ENCODE data around the gene TIAM2.

TIAM2 gene

DNA sequence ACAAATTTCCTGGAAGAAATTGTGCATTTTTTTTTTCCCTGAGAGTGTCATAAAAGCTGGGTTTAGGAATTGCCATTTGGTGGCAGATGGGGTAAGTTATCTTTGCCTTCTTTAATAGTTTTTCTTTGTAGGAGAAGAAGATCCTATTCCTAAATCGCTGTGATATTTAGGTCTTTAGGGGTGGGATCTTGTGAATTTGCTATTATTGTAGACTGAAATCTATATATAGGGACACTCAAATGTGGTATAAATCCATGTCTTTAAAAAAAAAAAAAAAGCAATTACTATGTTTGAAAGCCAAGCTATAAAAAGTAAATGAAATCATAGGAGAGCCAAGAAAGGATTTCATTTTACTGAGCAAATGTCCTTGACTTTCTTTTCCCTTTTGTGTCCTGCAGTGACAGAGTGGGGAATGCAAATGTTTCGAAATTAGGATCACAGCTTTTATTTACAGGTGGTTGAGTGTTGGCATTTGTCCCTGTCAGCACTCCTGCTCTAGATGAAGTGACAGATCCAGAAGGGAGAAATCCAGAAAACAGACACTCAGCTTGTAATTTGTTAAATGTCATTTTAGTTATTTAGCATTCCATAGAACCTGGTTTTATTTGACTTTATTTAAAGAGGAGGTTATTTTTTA, 29.4 kb downstream of the TIAM2 start:
- DNase-seq (ENCODE audit: low read depth in 2 of 2) = no peak

DNA sequence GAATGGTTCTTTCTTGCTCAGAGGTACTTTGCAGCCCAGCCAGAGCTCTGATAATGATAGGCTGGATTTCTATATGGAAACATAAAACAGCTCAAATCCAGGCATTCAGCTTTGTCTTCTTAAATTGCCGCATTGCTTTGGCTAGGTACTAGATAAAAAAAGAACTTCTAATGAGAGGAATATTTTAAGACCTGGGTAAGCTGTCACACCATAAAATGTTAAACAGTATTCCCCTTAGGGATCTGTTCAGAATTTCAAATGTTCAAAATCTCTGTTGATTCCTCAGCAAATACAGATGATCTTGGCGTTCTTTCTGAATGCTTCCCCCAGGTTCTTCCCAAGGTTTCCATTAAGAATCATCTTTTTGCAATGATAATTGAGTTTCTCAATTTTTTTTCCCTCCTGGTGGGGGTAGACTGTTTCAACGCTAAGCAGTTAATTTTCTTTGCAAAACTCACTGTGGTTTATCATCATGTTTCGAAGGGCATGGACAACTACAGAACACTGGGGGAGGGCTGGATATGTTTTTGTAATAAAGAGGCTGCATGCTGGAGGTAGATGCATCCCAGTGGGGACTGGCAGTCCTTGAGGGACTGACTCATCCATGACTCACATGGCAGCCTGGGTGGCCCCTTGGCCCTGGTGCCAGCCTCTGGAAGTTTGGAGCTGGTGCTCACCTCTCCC, 31.0 kb downstream of the TIAM2 start:
- DNase-seq (ENCODE audit: low read depth in 2 of 2) = no peak

DNA sequence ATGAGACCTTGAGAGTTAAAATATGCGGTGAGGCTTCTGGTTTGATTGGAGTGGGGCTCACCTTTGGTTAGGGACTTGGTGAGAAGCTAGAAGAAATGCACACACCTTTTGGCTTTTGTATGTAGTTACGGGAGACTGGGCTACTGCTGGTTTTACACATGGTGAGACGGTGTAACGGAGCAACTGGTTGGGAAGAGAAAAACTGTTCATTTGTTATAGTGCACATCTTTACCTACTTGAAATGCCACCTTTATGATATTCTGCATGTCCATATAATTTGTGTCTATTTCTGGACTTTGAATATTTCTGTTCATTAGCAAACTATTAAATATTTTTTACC, 31.6 kb downstream of the TIAM2 start:
- no peak for DNase-seq (ENCODE audit: low read depth in 2 of 2)

DNA sequence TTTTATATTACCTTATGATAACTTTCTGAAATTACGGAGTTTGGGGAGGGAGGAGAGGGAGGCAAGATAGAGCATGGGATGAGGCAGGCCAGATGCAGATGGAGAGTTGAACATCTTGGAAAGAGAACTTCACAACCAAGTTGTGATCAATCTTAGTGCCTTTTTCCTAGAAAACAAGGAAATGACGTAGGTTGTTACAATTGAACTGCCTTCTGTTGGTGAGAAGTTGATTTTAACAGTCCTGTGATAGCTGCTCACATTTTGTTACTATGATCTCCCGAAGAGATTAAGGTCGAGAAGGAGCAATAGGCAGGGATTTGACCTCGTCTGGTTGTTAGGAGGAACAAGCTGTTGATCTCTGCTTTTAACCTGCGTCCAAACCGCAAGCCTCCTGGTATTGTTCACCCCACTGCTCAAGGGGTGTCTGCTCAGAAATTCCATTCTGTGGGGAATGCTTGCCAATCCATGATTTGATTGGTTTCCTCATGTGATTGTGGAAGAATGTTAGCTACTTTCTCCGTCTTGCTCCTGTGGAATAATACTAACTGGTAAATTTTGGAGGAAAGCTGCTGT, 35.1 kb downstream of the TIAM2 start:
- DNase-seq (ENCODE audit: low read depth in 2 of 2) = no peak

DNA sequence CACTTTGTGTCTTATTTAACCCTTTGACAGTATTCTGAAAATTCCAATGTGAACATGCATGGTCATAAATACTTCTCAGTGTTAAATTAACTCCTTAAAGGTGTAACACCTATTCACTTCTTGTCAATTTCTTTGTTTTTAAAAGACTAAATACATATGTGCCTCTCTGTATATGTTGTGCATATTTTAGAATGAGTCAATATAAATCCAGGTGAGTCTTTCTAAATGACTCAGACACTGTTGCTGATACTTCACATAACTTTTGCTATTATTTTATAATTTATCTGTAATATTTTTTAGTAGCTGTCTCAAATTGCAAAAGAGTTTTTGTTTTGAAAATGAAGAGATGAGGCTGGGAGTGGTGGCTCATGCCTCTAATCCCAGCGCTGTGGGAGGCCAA, 36.0 kb downstream of the TIAM2 start:
- DNase-seq (ENCODE audit: low read depth in 2 of 2) = no peak

DNA sequence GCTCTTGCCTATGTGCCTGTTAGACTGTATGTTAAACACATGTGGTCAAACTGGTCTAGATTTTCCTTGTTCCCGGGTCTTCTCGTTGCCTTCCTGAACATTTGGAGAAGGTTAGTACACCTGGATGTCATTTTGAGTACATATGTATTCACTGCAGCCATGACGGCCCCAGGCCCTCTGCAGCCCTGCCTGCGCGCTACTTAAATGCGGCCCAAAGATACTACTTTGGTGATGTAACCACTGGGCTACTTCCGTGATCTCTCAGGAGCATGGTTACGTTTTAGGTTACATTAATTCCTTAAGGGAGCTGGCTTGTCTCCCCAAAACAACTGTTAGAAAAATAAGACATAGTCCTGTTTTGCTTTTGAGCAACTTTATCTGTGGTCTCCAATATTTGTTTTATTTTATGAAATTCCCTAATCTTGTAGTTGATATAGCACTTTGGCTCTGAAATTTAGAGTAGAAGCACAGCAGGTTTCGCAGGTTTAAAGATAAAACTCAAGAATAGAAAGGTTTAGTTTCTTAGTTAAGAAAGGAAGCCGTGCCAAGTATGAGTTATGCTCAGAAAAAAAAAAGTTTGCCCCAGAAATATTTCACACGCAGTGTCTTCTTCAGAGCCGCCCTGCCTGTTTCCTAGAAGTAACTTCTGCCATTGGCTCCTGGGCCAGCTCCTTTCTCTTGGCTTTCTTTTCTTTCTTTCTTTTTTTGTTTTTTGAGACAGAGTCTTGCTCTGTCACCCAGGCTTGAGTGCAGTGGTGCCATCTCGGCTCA, 38.1 kb downstream of the TIAM2 start:
- DNase-seq (ENCODE audit: low read depth in 2 of 2) = no peak

DNA sequence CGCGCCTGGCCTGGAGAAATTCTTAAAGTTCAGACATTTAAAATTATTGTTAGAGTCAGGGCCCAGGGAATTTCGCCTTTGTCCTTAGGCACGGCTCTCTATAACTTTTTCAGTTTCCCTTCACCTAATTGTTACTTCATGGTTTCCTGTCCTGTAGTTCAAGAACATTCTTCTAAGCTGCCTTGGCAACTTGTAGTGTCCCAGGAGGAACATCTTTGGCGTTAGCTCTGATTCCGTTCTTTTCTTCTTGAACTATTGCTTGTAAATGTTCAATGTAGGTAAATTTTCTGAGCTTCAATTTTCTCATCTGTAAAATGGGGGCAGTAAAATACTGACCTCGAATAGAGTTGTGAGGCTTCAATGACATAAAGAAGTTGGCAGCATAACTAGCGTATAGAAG, 41.8 kb downstream of the TIAM2 start:
- no peak for DNase-seq (ENCODE audit: low read depth in 2 of 2)

DNA sequence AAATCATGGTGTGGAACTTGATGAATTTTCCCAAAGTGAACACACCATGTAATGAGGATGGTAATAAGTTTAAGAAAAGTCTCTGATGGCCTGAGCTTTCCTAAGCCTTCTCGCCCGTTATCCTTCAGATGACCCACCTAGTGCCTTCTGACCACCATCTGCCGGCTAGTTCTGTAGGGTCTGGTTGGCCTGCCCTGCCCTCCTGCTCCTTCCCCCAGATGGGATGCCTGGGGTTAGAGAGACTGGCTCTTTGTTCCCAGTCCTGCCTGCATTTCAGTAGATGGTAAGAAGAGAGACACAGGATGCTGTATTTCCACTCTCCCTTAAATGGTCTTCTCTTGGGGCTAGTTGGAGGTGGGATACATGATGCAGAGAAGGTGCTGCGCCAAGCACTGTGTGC, 43.0 kb downstream of the TIAM2 start:
- DNase-seq (ENCODE audit: low read depth in 2 of 2) = no peak

DNA sequence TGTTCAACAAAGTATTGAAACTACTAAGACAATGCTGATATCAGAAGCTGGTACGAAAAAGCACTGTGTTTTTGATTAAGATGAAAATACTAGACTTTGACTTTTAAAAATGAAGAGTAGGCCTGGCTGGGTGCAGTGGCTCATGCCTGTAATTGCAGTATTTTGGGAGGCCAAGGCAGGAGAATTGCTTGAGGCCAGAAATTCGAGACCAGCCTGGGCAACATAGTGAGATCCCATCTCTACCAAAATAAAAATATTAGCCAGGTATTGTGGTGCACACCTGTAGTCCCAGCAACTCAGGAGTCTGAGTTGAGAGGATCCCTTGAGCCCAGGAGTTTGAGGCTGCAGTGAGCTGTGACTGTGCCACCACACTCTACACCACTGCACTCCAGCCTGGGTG, 43.4 kb downstream of the TIAM2 start:
- no peak for DNase-seq (ENCODE audit: low read depth in 2 of 2)

DNA sequence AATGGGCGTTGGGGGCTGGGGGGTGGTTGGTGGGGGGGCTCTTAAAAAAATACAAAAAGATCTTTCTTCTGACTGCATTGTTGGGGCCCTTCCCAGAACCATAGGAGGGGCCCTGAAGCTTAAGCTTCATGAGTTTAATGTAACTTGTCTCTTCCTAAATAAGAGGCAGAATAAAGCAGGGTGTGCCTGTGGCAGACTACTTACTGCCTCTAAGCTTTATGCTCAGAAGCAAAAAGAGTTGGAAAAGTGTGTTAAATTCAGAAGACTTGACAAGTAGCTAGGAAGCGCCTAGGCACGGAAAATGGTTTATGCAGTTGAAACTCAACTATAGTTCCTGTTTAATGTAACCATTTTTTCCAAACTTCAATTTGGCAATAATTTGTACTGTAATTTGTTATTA, 44.5 kb downstream of the TIAM2 start:
- DNase-seq (ENCODE audit: low read depth in 2 of 2) = no peak

DNA sequence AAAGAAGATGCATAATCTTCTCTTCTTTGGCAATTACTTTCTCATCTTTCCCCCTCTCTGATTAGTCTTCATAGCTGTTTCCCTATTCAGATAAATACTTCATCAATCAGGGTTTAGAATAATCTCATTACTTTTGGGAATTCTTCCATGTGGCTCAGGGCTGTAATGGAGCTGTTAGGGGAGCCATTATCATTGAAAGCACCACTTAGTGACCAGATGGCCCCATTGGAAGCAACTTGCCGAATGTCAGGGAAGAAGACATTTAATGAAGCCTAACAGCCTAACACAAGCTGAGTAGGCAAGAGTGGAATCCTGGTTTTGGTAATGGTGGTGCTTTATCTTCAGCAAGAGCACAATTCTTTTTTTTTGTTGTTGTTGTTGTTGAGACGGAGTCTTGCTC, 45.0 kb downstream of the TIAM2 start:
- DNase-seq (ENCODE audit: low read depth in 2 of 2) = no peak

DNA sequence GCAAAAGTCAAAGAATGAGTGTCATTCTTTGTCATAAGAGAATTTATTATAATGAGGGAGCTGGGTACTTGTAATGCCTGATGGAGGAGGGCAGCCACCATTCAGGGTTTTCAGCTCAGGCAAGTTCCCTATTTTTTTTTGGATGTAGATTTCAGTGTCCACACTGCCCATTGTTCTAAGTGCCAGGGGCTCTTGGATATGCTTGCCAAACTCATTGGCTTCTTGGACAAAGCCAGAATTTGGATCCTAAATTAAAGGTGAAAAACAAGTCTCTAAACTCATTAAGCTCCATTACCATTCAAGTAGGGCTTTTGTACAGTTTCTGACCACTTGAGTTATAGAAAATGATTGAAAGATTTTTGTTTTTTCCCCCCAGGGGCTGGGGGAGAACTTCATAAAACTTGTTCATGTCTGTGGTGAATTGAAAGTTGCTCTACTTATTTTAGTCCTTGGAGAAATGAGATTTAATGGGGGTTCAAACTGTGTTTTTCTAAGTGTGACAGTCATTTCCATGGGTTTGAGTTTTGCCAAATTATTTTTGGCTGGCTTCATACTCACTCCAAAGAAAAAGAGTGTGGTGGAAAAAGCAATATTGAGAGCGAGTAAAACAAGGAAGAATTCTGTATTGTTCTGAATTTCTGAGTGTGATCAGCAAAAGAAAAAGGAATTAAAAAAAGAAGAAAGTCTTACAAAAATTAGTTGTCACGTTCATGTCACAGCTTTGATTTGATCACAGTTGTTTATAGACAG, 46.0 kb downstream of the TIAM2 start:
- no peak for DNase-seq (ENCODE audit: low read depth in 2 of 2)

DNA sequence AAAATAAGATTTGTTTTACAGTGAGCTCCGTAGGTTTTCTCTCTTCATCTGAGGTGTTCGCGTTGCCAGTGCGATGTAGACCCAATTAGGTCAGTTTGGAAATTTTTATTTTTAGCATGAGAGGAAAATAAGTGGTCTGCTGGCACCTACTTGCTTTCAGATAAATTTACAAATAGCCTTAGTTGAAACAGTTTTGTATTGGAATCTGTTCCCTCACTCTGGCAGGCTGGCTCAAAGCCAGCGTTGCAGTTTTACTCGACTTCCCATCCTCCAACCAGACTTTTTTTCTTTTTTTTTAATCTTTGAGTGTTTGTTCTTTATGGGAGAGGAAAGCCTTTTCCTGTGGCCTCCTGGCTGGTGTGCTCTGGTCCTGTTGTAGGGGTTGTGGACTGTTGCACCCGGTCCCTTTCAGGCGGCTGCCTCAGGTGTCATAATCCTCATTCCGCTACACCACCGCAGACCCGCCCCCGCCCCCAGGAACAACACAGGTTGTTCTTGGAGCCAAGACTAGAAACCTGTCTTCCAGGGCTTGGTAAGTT, 46.7 kb downstream of the TIAM2 start:
- DNase-seq (ENCODE audit: low read depth in 2 of 2) = no peak

DNA sequence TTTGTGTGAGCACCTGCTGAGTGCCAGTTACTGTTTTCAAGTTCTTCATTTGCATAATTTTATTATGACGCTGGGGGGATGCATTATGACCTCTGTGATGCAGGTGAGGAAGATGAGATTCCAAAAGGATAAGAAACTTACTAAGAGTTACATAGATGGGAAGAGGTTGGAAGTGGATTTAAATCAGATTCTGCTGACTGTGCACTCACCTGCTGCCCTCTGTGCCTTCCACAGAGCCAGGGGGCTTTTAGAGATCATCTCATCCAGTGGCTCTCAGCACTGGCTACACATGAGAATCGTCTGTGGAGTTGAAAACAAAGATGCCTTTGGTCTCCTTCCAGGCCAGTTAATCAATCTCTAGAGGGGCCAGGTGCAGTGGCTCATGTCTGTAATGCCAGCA, 47.9 kb downstream of the TIAM2 start:
- no peak for DNase-seq (ENCODE audit: low read depth in 2 of 2)

DNA sequence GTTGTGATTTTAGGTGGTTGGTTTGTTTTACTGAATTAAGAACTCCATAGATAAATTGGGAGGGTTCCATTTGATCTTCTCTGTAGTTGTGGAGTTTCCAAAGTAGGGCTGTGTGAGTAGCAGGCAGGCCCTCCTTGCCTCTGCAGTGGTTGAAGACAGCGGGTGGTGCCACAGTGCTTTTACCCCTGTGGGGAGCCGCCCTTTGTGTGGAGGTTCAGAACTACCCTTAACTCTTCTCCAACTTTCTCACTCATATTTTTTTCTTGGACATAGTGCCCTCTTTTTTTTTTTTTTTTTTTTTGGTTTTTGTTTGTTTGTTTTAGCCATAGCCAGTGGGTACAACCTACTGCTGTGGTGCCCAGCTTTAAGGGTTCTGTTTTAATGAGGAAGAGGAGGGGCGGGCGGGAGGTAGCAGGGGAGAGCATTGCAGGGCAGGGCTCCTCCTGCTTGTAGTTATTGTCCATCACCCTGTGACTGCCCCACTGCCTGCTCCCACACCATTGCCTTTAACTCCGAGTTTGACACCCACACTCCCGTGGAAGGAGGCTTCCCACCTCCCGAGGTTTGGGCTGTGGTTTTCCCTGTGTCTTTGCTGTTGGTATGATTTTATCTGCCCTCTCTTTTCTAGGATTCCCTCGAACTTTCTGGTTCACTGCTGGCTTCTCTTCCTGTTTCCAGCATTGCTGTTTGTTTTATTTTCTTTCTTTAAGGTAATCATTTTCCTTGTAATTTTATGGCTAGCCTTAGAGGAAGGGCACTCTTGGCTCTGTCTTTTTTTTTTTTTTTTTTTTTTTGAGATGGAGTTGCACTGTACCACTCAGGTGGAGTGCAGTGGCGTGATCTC, 50.7 kb downstream of the TIAM2 start:
- DNase-seq (ENCODE audit: low read depth in 2 of 2) = no peak

DNA sequence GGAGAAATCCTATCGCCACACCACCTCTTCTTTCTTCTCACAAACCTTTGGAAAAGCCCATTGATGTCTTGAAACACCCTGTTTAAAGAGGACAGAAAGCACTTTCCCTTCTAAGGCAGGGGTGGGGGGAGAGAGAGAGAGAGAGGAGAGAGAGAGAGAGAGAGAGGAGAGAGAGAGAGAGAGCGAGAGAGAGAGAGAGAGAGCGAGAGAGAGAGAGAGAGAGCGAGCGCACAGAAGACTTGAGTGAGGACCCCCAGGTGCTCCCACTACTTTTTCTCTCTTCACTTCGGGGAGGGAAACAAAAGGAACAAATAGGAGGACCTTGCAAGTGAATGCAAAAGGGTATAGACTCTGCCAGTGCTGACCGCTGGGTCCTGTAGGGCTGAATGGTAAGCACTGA, 52.4 kb downstream of the TIAM2 start:
- DNase-seq (ENCODE audit: low read depth in 2 of 2) = no peak

DNA sequence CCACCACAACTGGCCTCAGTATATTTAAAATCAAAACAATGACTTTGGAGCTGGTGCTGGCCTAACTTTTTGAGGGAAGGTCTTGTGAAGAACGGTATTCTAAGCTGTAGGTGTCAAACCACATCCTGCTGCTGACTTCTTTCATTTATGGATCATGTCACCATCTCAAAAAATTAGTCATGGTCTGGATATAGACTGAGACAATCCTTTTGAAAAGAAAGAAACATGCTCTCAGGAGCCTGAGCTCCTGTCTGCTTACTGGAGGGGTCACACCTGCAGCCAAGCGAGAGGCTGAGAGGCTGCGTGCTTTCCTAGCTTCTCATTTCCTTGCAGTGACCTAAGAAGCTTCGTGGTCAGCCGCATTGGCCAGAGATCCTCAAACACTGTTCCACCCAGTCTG, 55.2 kb downstream of the TIAM2 start:
- DNase-seq (ENCODE audit: low read depth in 2 of 2) = peak; percentile 6 to 22

DNA sequence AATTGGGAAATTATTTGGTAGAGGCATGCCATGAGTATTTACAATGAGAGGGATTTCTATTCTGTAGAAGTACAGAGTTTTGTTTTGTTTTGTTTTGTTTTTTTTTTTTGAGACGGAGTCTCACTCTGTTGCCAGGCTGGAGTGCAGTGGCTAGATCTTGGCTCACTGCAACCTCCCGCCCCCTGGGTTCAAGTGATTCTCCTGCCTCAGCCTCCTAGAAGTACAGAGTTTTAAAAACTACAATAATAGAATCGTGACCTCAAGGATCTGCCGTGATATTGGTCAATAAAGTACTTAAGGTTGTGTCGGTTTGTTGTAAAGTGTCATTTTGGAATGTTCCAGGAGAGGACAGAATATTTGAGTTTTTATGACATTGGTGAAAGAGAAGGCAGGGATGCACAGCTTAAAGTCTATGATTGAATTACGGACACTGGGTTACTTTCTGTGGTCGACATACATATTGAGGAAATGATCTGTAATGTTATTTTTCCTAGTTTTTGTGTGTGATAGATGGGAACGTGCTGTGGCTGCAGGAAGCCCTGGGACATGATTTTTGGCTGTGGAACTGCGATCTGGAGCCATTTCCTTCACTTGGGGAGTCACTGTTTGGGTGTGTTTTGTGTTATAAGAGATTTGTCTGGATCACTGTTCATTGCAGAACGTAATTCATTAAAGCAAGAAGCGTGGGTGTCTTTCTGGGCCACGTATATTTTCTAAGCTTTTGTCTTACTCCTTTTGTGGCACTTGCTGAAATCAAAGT, 59.6 kb downstream of the TIAM2 start:
- no peak for DNase-seq (ENCODE audit: low read depth in 2 of 2)

DNA sequence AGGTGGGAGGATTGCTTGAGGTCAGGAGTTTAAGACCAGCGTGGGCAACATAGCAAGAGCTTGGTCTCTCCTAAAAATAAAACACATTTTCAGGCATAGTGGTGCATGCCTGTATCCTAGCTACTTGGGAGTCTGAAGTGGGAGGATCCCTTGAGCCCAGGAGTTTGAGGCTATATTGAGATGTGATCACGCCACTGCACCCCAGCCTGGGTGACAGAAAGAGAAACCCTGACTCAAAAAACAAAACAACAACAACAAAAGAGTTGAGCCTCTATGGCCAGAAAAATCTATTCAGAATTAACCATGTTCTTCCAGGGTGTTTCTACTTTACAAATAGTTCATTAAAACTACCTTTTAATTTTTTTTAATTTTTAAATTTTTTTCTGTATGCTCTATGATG, 60.6 kb downstream of the TIAM2 start:
- no peak for DNase-seq (ENCODE audit: low read depth in 2 of 2)

DNA sequence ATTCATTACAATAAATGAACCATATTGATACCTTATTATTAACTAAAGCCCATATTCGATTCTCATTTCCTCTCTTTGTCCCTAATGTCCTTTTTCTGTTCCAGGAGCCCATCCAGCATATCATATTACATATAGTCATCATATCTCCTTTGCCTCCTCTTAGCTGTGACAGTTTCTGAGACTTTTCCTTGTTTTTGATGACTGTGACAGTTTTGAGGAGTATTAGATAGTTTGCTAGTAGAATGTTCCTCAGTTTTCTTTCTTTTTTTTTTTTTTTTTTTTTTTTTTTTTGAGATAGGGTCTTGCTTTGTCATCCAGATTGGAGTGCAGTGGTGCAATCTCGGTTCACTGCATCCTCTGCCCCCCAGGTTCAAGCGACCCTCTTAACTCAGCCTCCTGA, 61.6 kb downstream of the TIAM2 start:
- DNase-seq (ENCODE audit: low read depth in 2 of 2) = no peak
